H1 (cell line): ENCODE data around the gene THRB. TPM values are rescaled to one million over a fixed set of nuclear protein-coding genes. Genes with fewer than 3 reads are reported as not detected.

Experiments
- CTCF ChIA-PET: fragments of 300-600 bp; sonication (Branson Sonifier 250); formaldehyde crosslinking; loops from one replicate; lab custom pipeline; 2021; ENCODE audit not compliant: partially characterized antibody; lab: Charles Lee
- POLR2A ChIA-PET: fragments of 300-600 bp; sonication (Branson Sonifier 250); formaldehyde crosslinking; loops from one replicate; lab custom pipeline; 2021; ENCODE audit warnings: inconsistent platforms; ENCODE audit not compliant: partially characterized antibody; lab: Charles Lee
- DNase-seq, 2 experiments: peaks; one replicate each; pipeline versions ENCODE4 v3.0.0 to v3.0.0-alpha.2; 2010 to 2022; ENCODE audit warnings: low spot score in 2 of 2, low read depth in 1 of 2, mixed read lengths in 1 of 2
- FAIRE-seq: peaks from 2 replicates; lab custom pipeline; 2011; peaks lifted over from hg19 to GRCh38; lab: Jason Lieb, UNC
- H2AFZ ChIP-seq: 2 replicates; pipeline ENCODE4 v1.8.1; 2012; ENCODE audit warnings: low read length, inconsistent platforms
- H2AK5ac ChIP-seq: 2 replicates; pipeline ENCODE4 v1.6.1; 2013; ENCODE audit warnings: low read depth, low read length
- H2BK120ac ChIP-seq: replicated peaks from 2 replicates; pipeline ENCODE3; 2013; ENCODE audit warnings: low read depth, low read length, inconsistent platforms
- H2BK12ac ChIP-seq: 2 replicates; pipeline ENCODE4 v1.6.1; 2013; ENCODE audit warnings: low read depth, low read length
- H2BK15ac ChIP-seq: 2 replicates; pipeline ENCODE4 v1.6.1; 2013; ENCODE audit warnings: low read length
- H2BK20ac ChIP-seq: 2 replicates; pipeline ENCODE4 v1.6.1; 2013; ENCODE audit warnings: low read length
- H2BK5ac ChIP-seq: 2 replicates; pipeline ENCODE4 v1.6.1; 2013; ENCODE audit warnings: low read depth, low read length
- H3K14ac ChIP-seq: 2 replicates; pipeline ENCODE4 v1.6.1; 2013; ENCODE audit warnings: inconsistent platforms; ENCODE audit not compliant: insufficient read length
- H3K18ac ChIP-seq: 2 replicates; pipeline ENCODE4 v1.6.1; 2013; ENCODE audit warnings: low read length; ENCODE audit errors: extremely low read depth
- H3K23ac ChIP-seq: 2 replicates; pipeline ENCODE4 v1.6.1; 2013; ENCODE audit warnings: inconsistent platforms; ENCODE audit not compliant: insufficient read length
- H3K23me2 ChIP-seq: 2 replicates; pipeline ENCODE4 v1.6.1; 2013; ENCODE audit warnings: low read depth, low read length
- H3K27ac ChIP-seq: 2 replicates; pipeline ENCODE4 v1.6.1; 2011; ENCODE audit warnings: low read depth, low read length, inconsistent platforms
- H3K27me3 ChIP-seq, 4 experiments: replicated peaks in 1 of 4; 1 replicate in 1 of 4; 2 replicates in 3 of 4; pipeline versions ENCODE4 v1.6.1 to v1.8.1; 2011 to 2013; ENCODE audit warnings: low read length in 3 of 4, mild to moderate bottlenecking in 3 of 4, inconsistent platforms in 2 of 4, mixed read lengths in 2 of 4, moderate library complexity in 1 of 4; ENCODE audit not compliant: control insufficient read depth in 3 of 4, insufficient read depth in 3 of 4; ENCODE audit errors: extremely low read depth in 1 of 4
- H3K36me3 ChIP-seq, 4 experiments: 2 replicates each; pipeline versions ENCODE4 v1.6.1 to v1.8.1; 2011 to 2013; ENCODE audit warnings: mild to moderate bottlenecking in 4 of 4, low read length in 3 of 4, moderate library complexity in 2 of 4, control low read depth in 1 of 4, inconsistent platforms in 1 of 4; ENCODE audit not compliant: insufficient read depth in 4 of 4, control insufficient read depth in 2 of 4
- H3K4ac ChIP-seq: replicated peaks from 2 replicates; pipeline ENCODE3; 2013; ENCODE audit warnings: low read length, low read depth, mixed read lengths, inconsistent platforms; ENCODE audit not compliant: insufficient read length
- H3K4me1 ChIP-seq, 4 experiments: replicated peaks in 1 of 4; 1 replicate in 1 of 4; 2 replicates in 3 of 4; pipeline versions ENCODE4 v1.6.1 to v1.8.1; 2011 to 2013; ENCODE audit warnings: low read length in 3 of 4, inconsistent platforms in 2 of 4, mixed read lengths in 1 of 4; ENCODE audit not compliant: insufficient read depth in 4 of 4, control insufficient read depth in 3 of 4
- H3K4me2 ChIP-seq, 2 experiments: 2 replicates each; pipeline versions ENCODE4 v1.6.1 to v1.8.1; 2011 to 2013; ENCODE audit warnings: low read depth in 2 of 2, low read length in 2 of 2, control low read depth in 1 of 2, inconsistent platforms in 1 of 2, mild to moderate bottlenecking in 1 of 2; ENCODE audit not compliant: insufficient read depth in 1 of 2
- H3K4me3 ChIP-seq, 4 experiments: fragments of 200-600, 300-600 bp in 1 of 4; sonication (generic), shearing (Covaris generic), sonication (Bioruptor Twin) in 1 of 4; 2 replicates each; pipeline versions ENCODE4 v1.5.1 to v1.8.1; 2011 to 2016; ENCODE audit warnings: low read length in 4 of 4, low read depth in 3 of 4, control low read depth in 2 of 4, inconsistent platforms in 2 of 4, mild to moderate bottlenecking in 2 of 4, mixed read lengths in 1 of 4, moderate library complexity in 1 of 4; ENCODE audit not compliant: insufficient read depth in 2 of 4; ENCODE audit errors: extremely low read depth in 1 of 4
- H3K56ac ChIP-seq: replicated peaks from 2 replicates; pipeline ENCODE3; 2013; ENCODE audit warnings: low read depth, mild to moderate bottlenecking, mixed read lengths, low read length, inconsistent platforms; ENCODE audit not compliant: insufficient read length
- H3K79me1 ChIP-seq: 2 replicates; pipeline ENCODE4 v1.6.1; 2013; ENCODE audit warnings: low read depth, low read length, control low read depth
- H3K79me2 ChIP-seq, 2 experiments: 2 replicates each; pipeline versions ENCODE4 v1.6.1 to v1.8.1; 2012 to 2013; ENCODE audit warnings: low read length in 2 of 2, mild to moderate bottlenecking in 2 of 2, inconsistent platforms in 1 of 2; ENCODE audit not compliant: insufficient read depth in 2 of 2, control insufficient read depth in 1 of 2
- H3K9ac ChIP-seq, 4 experiments: replicated peaks in 1 of 4; 1 replicate in 1 of 4; 2 replicates in 3 of 4; pipeline versions ENCODE4 v1.6.1 to v1.8.1; 2011 to 2013; ENCODE audit warnings: low read depth in 3 of 4, low read length in 3 of 4, control low read depth in 2 of 4, mild to moderate bottlenecking in 2 of 4, moderate library complexity in 2 of 4, inconsistent platforms in 1 of 4; ENCODE audit errors: extremely low read depth in 1 of 4
- H3K9me3 ChIP-seq, 2 experiments: 2 replicates each; pipeline versions ENCODE4 v1.6.1 to v1.8.1; 2012 to 2013; ENCODE audit warnings: mild to moderate bottlenecking in 2 of 2, moderate library complexity in 2 of 2, control low read depth in 1 of 2, inconsistent platforms in 1 of 2, low read depth in 1 of 2, low read length in 1 of 2, mixed read lengths in 1 of 2; ENCODE audit not compliant: insufficient read depth in 2 of 2
- H4K20me1 ChIP-seq, 2 experiments: replicated peaks in 1 of 2; 2 replicates each; pipeline versions ENCODE3 to v1.8.1; 2011 to 2013; ENCODE audit warnings: inconsistent platforms in 2 of 2, low read length in 2 of 2, mild to moderate bottlenecking in 1 of 2; ENCODE audit not compliant: insufficient read depth in 2 of 2, control insufficient read depth in 1 of 2
- H4K5ac ChIP-seq: 2 replicates; pipeline ENCODE4 v1.6.1; 2013; ENCODE audit warnings: low read length, low read depth, mixed read lengths, inconsistent platforms; ENCODE audit not compliant: insufficient read length
- H4K8ac ChIP-seq: 2 replicates; pipeline ENCODE4 v1.8.0; 2013; ENCODE audit warnings: mild to moderate bottlenecking, moderate library complexity, low read length, inconsistent platforms; ENCODE audit not compliant: insufficient read depth; ENCODE audit errors: extremely low read depth
- H4K91ac ChIP-seq: replicated peaks from 2 replicates; pipeline ENCODE3; 2013; ENCODE audit warnings: low read length, mixed read lengths, inconsistent platforms; ENCODE audit not compliant: insufficient read length
- CBX5 ChIP-seq: fragments of 300-800, 300-1000 bp; sonication (generic); IDR thresholded peaks from 2 replicates; pipeline ENCODE4 v1.7.1; 2016; ENCODE audit warnings: antibody characterized with exemption, low read length, low read depth
- CBX8 ChIP-seq: fragments of 300-800, 300-1000 bp; sonication (generic); IDR thresholded peaks from 2 replicates; pipeline ENCODE4 v1.7.1; 2016; ENCODE audit warnings: low read depth, low read length, borderline replicate concordance
- CREB1 ChIP-seq: IDR thresholded peaks from 2 replicates; pipeline ENCODE4 v1.6.1; 2012; ENCODE audit warnings: inconsistent platforms
- GABPA ChIP-seq: IDR thresholded peaks from 2 replicates; pipeline ENCODE4 v1.6.1; 2011; ENCODE audit warnings: mild to moderate bottlenecking, low read length, moderate library complexity, borderline replicate concordance; ENCODE audit not compliant: insufficient read depth
- GTF2F1 ChIP-seq: IDR thresholded peaks from 2 replicates; pipeline ENCODE4 v1.6.1; 2012; ENCODE audit warnings: low read depth, low read length, improper control_type of control experiment, borderline replicate concordance
- KDM1A ChIP-seq: fragments of 200-600, 300-600 bp; sonication (generic); IDR thresholded peaks from 2 replicates; pipeline ENCODE4 v1.7.1; 2016; ENCODE audit warnings: mild to moderate bottlenecking, low read length, borderline replicate concordance
- NRF1 ChIP-seq: IDR thresholded peaks from 2 replicates; pipeline ENCODE4 v1.6.1; 2011; ENCODE audit warnings: mild to moderate bottlenecking, low read depth, low read length, improper control_type of control experiment
- POLR2A ChIP-seq, 2 experiments: IDR thresholded peaks; 1 replicate in 1 of 2; 2 replicates in 1 of 2; pipeline ENCODE4 v1.6.1; 2011; ENCODE audit warnings: low read depth in 2 of 2, low read length in 2 of 2, mild to moderate bottlenecking in 2 of 2; ENCODE audit errors: control extremely low read depth in 1 of 2
- RAD21 ChIP-seq, 2 experiments: IDR thresholded peaks in 1 of 2; conservative IDR thresholded peaks in 1 of 2; 2 replicates each; pipeline ENCODE4 v1.6.1; 2011; ENCODE audit warnings: low read depth in 2 of 2, low read length in 2 of 2, improper control_type of control experiment in 1 of 2, inconsistent platforms in 1 of 2, mild to moderate bottlenecking in 1 of 2, moderate library complexity in 1 of 2
- RBBP5 ChIP-seq: IDR thresholded peaks from 2 replicates; pipeline ENCODE4 v1.7.1; 2012; ENCODE audit warnings: low read depth, mild to moderate bottlenecking, inconsistent platforms, low read length, moderate library complexity, borderline replicate concordance
- SIN3A ChIP-seq, 2 experiments: IDR thresholded peaks in 1 of 2; conservative IDR thresholded peaks in 1 of 2; 2 replicates each; pipeline ENCODE4 v1.6.1; 2011 to 2012; ENCODE audit warnings: low read length in 2 of 2, improper control_type of control experiment in 1 of 2, low read depth in 1 of 2, mild to moderate bottlenecking in 1 of 2
- SP1 ChIP-seq: IDR thresholded peaks from 2 replicates; pipeline ENCODE4 v1.6.1; 2011; ENCODE audit warnings: low read depth, low read length
- TBP ChIP-seq: IDR thresholded peaks from 2 replicates; pipeline ENCODE4 v1.6.1; 2011; ENCODE audit warnings: low read depth, low read length, improper control_type of control experiment
- WGBS, 2 experiments: shearing (Covaris generic) in 1 of 2; methylation state at CpG; one replicate each; pipeline versions ENCODE4 v1.1.6 to v1.1.7; 2013 to 2015; ENCODE audit warnings: low lambda C conversion rate in 2 of 2, mixed read lengths in 2 of 2, inconsistent platforms in 1 of 2, low coverage in 1 of 2, missing lambda C conversion rate in 1 of 2; ENCODE audit not compliant: insufficient replicate concordance in 2 of 2, insufficient coverage in 1 of 2, insufficient read length in 1 of 2; ENCODE audit errors: extremely low coverage in 1 of 2, missing lambda C conversion rate in 1 of 2; 5-methylcytosine and 5-hydroxymethylcytosine counted together
- polyA plus RNA-seq, 7 experiments: library from polyadenylated mRNA; depleted of rRNA in 3 of 7; stranded (reverse) in 5 of 7; unstranded in 2 of 7; fragments of >200 nt in 5 of 7; fragments of 200-250 nt in 2 of 7; gene quantifications; 1 replicate in 5 of 7; 2 replicates in 1 of 7; 4 replicates in 1 of 7; pipeline versions ENCODE4 v1.2.1 to v1.2.3, GENCODE V29; 2011 to 2013; ENCODE audit warnings: missing spikeins in 2 of 7, mixed read lengths in 2 of 7
- total RNA-seq: library from RNA; stranded (reverse); fragmentation: NEBNext Ultra II Directional; extraction: Animal tissue kit (Norgen Biotek cat#: 25700); gene quantifications from 2 replicates; pipeline ENCODE4 v1.2.1, GENCODE V29; 2021

THRB gene
- total and polyA plus RNA-seq, 2 of the 8 experiments (the other 6 are each of a cell fraction or from before 2014, with no cell fraction given) = 0.98 to 3.9 TPM

DNA sequence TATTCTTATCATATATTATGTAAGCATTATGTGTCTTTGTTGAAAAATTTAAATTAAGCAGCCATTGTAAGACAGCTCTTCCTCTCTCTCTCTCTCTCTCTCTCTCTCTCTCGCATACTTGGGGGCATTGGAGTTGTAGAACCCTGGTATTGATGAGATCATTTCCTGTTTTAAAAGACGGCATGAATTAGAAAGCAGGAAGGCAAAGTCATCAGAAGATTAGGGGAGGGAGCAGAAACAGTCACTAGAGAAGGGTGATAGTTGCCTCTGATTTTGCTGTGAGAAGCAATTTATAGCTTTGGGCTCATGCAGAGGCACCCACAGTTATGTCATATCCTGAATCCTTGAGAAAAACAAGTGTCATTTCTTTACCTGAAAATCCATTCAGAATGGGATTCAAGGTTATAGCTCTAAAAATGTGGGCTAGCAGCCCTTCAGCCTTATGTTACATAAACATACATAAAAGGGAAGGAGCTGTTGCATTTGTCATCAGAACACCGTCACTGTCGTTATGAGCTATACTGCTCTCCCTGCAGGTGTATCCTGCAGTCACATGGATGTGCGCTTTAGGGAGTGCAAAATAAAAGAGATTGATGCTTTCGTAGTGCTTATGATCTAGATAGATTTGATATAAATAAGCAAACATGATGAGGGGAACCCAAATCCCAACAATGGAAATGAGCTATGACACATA, 335.7 kb downstream of the THRB start:
- H3K36me3 ChIP-seq = no peaks in the 10 kb centered on the region
- no peak overlapping the region for H3K4ac ChIP-seq
- WGBS, 2 experiments = 89% methylated on average over 6 of the region's 6 CpGs; no CpG with 5 or more reads in 1 of the 2 experiments
- no peaks in the 10 kb centered on the region for H3K79me1 ChIP-seq
- no peak overlapping the region for H2AFZ ChIP-seq
- no peak overlapping the region for H4K5ac ChIP-seq
- H3K27me3 ChIP-seq = no peaks in the 10 kb centered on the region
- H3K4me3 ChIP-seq = no peak overlapping the region
- H2BK120ac ChIP-seq = no peak overlapping the region
- no peak overlapping the region for H4K91ac ChIP-seq
- DNase-seq (no peak), FAIRE-seq (no peak)
- H3K4me1 ChIP-seq = peaks cover 2 to 7% (median 5%) of the 10 kb centered on the region in 4 experiments; a peak in 3 of 7 replicates
- no peak overlapping the region for H2BK5ac ChIP-seq
- no peak overlapping the region for H2AK5ac ChIP-seq
- no peak overlapping the region for H2BK12ac ChIP-seq
- no peak overlapping the region for H2BK20ac ChIP-seq
- ChIA-PET POLR2A (interaction anchor here (0.8 kb wide), 1 partner anchor 10 kb away, joined by 3 read pairs; no protein-coding TSS in a partner anchor), CTCF (interaction anchor here (0.7 to 3.0 kb wide), 9 partner anchors 9 to 108 kb away, joined by 3 to 13 read pairs (median 3); no protein-coding TSS in a partner anchor)
- peaks cover 2% of the 10 kb centered on the region; the same call in 1 of the 2 replicates for H3K23me2 ChIP-seq
- H3K18ac ChIP-seq = no peak overlapping the region
- H3K79me2 ChIP-seq = no peaks in the 10 kb centered on the region
- H3K14ac ChIP-seq = no peak overlapping the region
- no peak overlapping the region for H3K27ac ChIP-seq
- no peaks in the 10 kb centered on the region for H3K9me3 ChIP-seq
- H3K9ac ChIP-seq = no peak overlapping the region
- H3K56ac ChIP-seq = no peak overlapping the region
- H4K8ac ChIP-seq = no peak overlapping the region
- no peaks in the 10 kb centered on the region for H4K20me1 ChIP-seq
- H2BK15ac ChIP-seq = no peak overlapping the region
- no peak overlapping the region for H3K23ac ChIP-seq
- no peak overlapping the region for H3K4me2 ChIP-seq
- TF ChIP-seq CBX8 (no peak), RAD21 (IDR thresholded peaks at IDR 0.05 in 1 of 2, conservative IDR thresholded peaks at IDR 0.05 in 1 of 2; ENCODE audit: low read depth in 2 of 2, low read length in 2 of 2) (no peak), GTF2F1 (no peak), RBBP5 (no peak), GABPA (no peak), NRF1 (no peak), SP1 (no peak), CBX5 (no peak), CREB1 (no peak), POLR2A (IDR thresholded peaks at IDR 0.05; ENCODE audit: control extremely low read depth in 1 of 2, low read depth in 2 of 2, low read length in 2 of 2) (no peak), TBP (no peak), KDM1A (no peak), SIN3A (conservative IDR thresholded peaks at IDR 0.05 in 1 of 2, IDR thresholded peaks at IDR 0.05 in 1 of 2; ENCODE audit: low read depth in 1 of 2, low read length in 2 of 2) (no peak)
